Osteocyte (in vitro differentiated cells): ENCODE results near the gene B3GNT5. TPM values are rescaled to one million over a fixed set of nuclear protein-coding genes. Genes with fewer than 3 reads are reported as not detected.

Experiments
- DNase-seq: peaks from one replicate; pipeline ENCODE4 v3.0.0; 2021; ENCODE audit warnings: mixed read lengths; ENCODE audit not compliant: unreplicated experiment; ENCODE audit errors: extremely low spot score
- H3K27ac Mint-ChIP-seq: one replicate; pipeline ENCODE4 v1.8.0; 2021; ENCODE audit warnings: mild to moderate bottlenecking, mixed read lengths; ENCODE audit not compliant: unreplicated experiment
- H3K27me3 Mint-ChIP-seq: one replicate; pipeline ENCODE4 v1.8.0; 2021; ENCODE audit warnings: mixed read lengths; ENCODE audit not compliant: unreplicated experiment
- H3K36me3 Mint-ChIP-seq: one replicate; pipeline ENCODE4 v1.8.0; 2021; ENCODE audit warnings: mixed read lengths; ENCODE audit not compliant: unreplicated experiment
- H3K4me1 Mint-ChIP-seq: one replicate; pipeline ENCODE4 v1.8.0; 2021; ENCODE audit warnings: mixed read lengths; ENCODE audit not compliant: unreplicated experiment
- H3K4me3 Mint-ChIP-seq: one replicate; pipeline ENCODE4 v1.8.0; 2021; ENCODE audit warnings: mild to moderate bottlenecking, moderate library complexity, mixed read lengths; ENCODE audit not compliant: unreplicated experiment
- H3K9me3 Mint-ChIP-seq: one replicate; pipeline ENCODE4 v1.8.0; 2021; ENCODE audit warnings: mixed read lengths; ENCODE audit not compliant: unreplicated experiment
- total RNA-seq: library from RNA; stranded (reverse); gene quantifications from 2 replicates; pipeline ENCODE4 v1.2.1, GENCODE V29; 2021
- TF ChIP-seq, protein P1 (sequence below): fragments of 200-600 bp; sonication (generic); IDR thresholded peaks from 2 replicates; pipeline ENCODE4 v1.5.0; 2021; ENCODE audit warnings: antibody characterized with exemption, mild to moderate bottlenecking, moderate library complexity

Gene B3GNT5
- total RNA-seq, 1 donor from 2014 or later: 20.6 TPM

GRCh38 chr3:183270344-183270743 lies 17.3 kb downstream of the B3GNT5 start:
- Mint-ChIP-seq H3K27me3 (no peaks in the 10 kb centered on the region), H3K4me1 (peaks cover 15% of the 10 kb centered on the region), H3K9me3 (no peaks in the 10 kb centered on the region), H3K27ac (no peak overlapping the region), H3K36me3 (peaks cover 13% of the 10 kb centered on the region), H3K4me3 (no peak overlapping the region)
- TF ChIP-seq, protein P1, sequence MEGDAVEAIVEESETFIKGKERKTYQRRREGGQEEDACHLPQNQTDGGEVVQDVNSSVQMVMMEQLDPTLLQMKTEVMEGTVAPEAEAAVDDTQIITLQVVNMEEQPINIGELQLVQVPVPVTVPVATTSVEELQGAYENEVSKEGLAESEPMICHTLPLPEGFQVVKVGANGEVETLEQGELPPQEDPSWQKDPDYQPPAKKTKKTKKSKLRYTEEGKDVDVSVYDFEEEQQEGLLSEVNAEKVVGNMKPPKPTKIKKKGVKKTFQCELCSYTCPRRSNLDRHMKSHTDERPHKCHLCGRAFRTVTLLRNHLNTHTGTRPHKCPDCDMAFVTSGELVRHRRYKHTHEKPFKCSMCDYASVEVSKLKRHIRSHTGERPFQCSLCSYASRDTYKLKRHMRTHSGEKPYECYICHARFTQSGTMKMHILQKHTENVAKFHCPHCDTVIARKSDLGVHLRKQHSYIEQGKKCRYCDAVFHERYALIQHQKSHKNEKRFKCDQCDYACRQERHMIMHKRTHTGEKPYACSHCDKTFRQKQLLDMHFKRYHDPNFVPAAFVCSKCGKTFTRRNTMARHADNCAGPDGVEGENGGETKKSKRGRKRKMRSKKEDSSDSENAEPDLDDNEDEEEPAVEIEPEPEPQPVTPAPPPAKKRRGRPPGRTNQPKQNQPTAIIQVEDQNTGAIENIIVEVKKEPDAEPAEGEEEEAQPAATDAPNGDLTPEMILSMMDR: no peak
- DNase-seq: no peak

DNA sequence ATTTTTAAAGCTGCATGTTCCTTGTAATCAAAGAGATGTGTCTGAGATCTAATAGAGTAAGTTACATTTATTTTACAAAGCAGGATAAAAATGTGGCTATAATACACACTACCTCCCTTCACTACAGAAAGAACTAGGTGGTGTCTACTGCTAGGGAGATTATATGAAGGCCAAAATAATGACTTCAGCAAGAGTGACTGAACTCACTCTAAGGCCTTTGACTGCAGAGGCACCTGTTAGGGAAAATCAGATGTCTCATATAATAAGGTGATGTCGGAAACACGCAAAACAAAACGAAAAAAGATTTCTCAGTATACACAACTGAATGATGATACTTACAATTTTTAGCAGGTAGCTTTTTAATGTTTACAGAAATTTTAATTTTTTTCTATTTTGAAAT lies 19.1 kb downstream of the B3GNT5 start:
- DNase-seq: no peak
- TF ChIP-seq, protein P1: no peak
- Mint-ChIP-seq H3K9me3 (no peaks in the 10 kb centered on the region), H3K27ac (no peak overlapping the region), H3K36me3 (peaks cover 10% of the 10 kb centered on the region), H3K4me3 (no peak overlapping the region), H3K27me3 (no peaks in the 10 kb centered on the region), H3K4me1 (peaks cover 24% of the 10 kb centered on the region)

DNA sequence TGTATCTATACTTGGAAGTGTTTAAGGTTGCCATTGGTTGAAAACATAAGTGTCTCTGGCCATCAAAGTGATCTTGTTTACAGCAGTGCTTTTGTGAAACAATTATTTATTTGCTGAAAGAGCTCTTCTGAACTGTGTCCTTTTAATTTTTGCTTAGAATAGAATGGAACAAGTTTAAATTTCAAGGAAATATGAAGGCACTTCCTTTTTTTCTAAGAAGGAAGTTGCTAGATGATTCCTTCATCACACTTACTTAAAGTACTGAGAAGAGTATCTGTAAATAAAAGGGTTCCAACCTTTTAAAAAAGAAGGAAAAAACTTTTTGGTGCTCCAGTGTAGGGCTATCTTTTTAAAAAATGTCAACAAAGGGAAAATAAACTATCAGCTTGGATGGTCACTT lies 19.7 kb downstream of the B3GNT5 start:
- Mint-ChIP-seq H3K27ac (no peak overlapping the region), H3K36me3 (peaks cover 10% of the 10 kb centered on the region), H3K4me3 (no peak overlapping the region), H3K4me1 (peaks cover 24% of the 10 kb centered on the region), H3K9me3 (no peaks in the 10 kb centered on the region), H3K27me3 (no peaks in the 10 kb centered on the region)
- TF ChIP-seq, protein P1: no peak
- no peak for DNase-seq

DNA sequence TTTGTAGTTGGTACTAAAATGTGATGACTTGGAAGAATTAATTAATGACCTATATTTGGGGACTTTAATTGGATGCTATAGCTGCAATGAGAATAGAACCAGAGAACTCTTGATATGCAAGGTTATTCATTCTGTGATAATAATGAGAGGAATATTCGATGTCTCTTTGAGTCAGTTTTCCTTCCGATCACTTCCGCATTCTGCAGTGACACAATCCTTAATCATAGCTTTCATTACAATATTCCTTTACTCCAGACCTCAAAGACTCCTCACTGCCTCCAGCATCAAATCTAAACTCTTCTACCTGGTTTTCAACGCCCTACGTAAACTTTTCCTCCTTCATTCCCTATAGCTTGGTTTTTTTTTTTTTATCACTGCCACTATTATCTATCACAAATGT lies 21.6 kb downstream of the B3GNT5 start:
- TF ChIP-seq, protein P1: no peak
- peak overlapping the region; percentile 81 for H3K27ac Mint-ChIP-seq

GRCh38 chr3:183275418-183275817 lies 22.4 kb downstream of the B3GNT5 start:
- H3K4me1 Mint-ChIP-seq: peaks cover 30% of the 10 kb centered on the region
- no peak overlapping the region for H3K4me3 Mint-ChIP-seq
- no peak for DNase-seq
- no peaks in the 10 kb centered on the region for H3K27me3 Mint-ChIP-seq
- TF ChIP-seq, protein P1: no peak
- H3K9me3 Mint-ChIP-seq: no peaks in the 10 kb centered on the region
- H3K27ac Mint-ChIP-seq: peak overlapping the region; percentile 81
- H3K36me3 Mint-ChIP-seq: peaks cover 8% of the 10 kb centered on the region

More for the DNA sequence above, 21.6 kb downstream of the B3GNT5 start:
- Mint-ChIP-seq H3K9me3 (no peaks in the 10 kb centered on the region), H3K36me3 (peaks cover 10% of the 10 kb centered on the region), H3K27me3 (no peaks in the 10 kb centered on the region), H3K4me1 (peaks cover 30% of the 10 kb centered on the region), H3K4me3 (no peak overlapping the region)
- DNase-seq: no peak
